HG02623 (cell line): Measurements from ENCODE around the gene METTL17.
"Not testable (repeated sequence)": the region's sequence is repeated elsewhere in the genome, so short reads cannot be mapped to it uniquely, and the experiment has no call there.

ENCODE experiments used
- ATAC-seq: cut with Tn5 transposase; IDR thresholded peaks from one replicate; pipeline ENCODE4 v1.9.1; 2021; ENCODE audit warnings: moderate library complexity; ENCODE audit not compliant: unreplicated experiment

The METTL17 gene

GRCh38 chr14:21023817-21024584, 34.2 kb downstream of the METTL17 start:
- no peak for ATAC-seq

GRCh38 chr14:21024585-21025370, 35.0 kb downstream of the METTL17 start, which contains the start of gene NDRG2:
Gene NDRG2, minus strand, starts transcription at chr14:21025061. Its CDS starts 1,746 bp downstream, at chr14:21023315.
- ATAC-seq = no peak

GRCh38 chr14:21025371-21026273, 35.8 kb downstream of the METTL17 start:
- no peak for ATAC-seq

- ATAC-seq = no peak
Measured at GRCh38 chr14:21026274-21026987, 36.7 kb downstream of the METTL17 start.

- no peak for ATAC-seq
Measured at GRCh38 chr14:21026988-21027315, 37.2 kb downstream of the METTL17 start.

- ATAC-seq = no peak
Measured at GRCh38 chr14:21029917-21030316, 40.1 kb downstream of the METTL17 start, which contains the start of gene TPPP2. Gene TPPP2, plus strand, starts transcription at chr14:21030217. Its CDS starts 365 bp downstream, at chr14:21030582.

GRCh38 chr14:21030531-21030930, 40.8 kb downstream of the METTL17 start:
- no peak for ATAC-seq

GRCh38 chr14:21032326-21033132, 42.7 kb downstream of the METTL17 start:
- ATAC-seq = no peak

GRCh38 chr14:21033133-21033698, 43.4 kb downstream of the METTL17 start:
- no peak for ATAC-seq

- ATAC-seq = no peak
Measured at GRCh38 chr14:21034707-21035106, 44.9 kb downstream of the METTL17 start, which contains the start of gene RNASE13. Gene RNASE13, minus strand, starts transcription at chr14:21034807. Its CDS starts 519 bp downstream, at chr14:21034288.

- no peak for ATAC-seq
Measured at GRCh38 chr14:21036751-21037150, 47.0 kb downstream of the METTL17 start.

GRCh38 chr14:21037156-21037555, 47.4 kb downstream of the METTL17 start:
- no peak for ATAC-seq

GRCh38 chr14:21038441-21039422, 49.0 kb downstream of the METTL17 start:
- ATAC-seq = no peak

- ATAC-seq = no peak
Measured at GRCh38 chr14:21039585-21040369, 50.0 kb downstream of the METTL17 start.

GRCh38 chr14:21040370-21040925, 50.7 kb downstream of the METTL17 start:
- ATAC-seq = no peak

GRCh38 chr14:21040941-21041340, 51.2 kb downstream of the METTL17 start:
- ATAC-seq = not testable (repeated sequence)
